ENCODE data around the gene CNNM4.

GRCh38 chr2:96809951-96810782, 49.5 kb downstream of the CNNM4 start:
- no peak for TF ChIP-seq POLR2AphosphoS5 (IDR thresholded peaks at IDR 0.05; ENCODE audit: borderline replicate concordance, low read depth, low read length)
- no peak for TF ChIP-seq EZH2 (IDR thresholded peaks at IDR 0.05)
- TF ChIP-seq FOXP2 (optimal IDR thresholded peaks at IDR 0.05; ENCODE audit: control extremely low read depth, extremely low read length, insufficient read depth), result no peak

All from SK-N-MC (cell line).